Fibroblast of pulmonary artery (primary cell): Measurements from ENCODE around the gene GJB6.
A peak's percentile ranks its signal among the peaks of the same experiment; 100 is the strongest.

ENCODE experiments used
- DNase-seq: peaks from one replicate; pipeline ENCODE4 v3.0.0-alpha.2; 2010; ENCODE audit warnings: low read depth
- H3K4me3 ChIP-seq: replicated peaks from 2 replicates; pipeline ENCODE4 v1.5.1; 2011; ENCODE audit warnings: low read depth, mild to moderate bottlenecking, control low read depth, low read length, moderate library complexity
- TF ChIP-seq, protein P1 (sequence below): IDR thresholded peaks from 2 replicates; pipeline ENCODE4 v1.5.1; 2011; ENCODE audit warnings: mild to moderate bottlenecking, control low read depth, low read length, inconsistent platforms; ENCODE audit errors: missing control alignments

Gene GJB6

DNA sequence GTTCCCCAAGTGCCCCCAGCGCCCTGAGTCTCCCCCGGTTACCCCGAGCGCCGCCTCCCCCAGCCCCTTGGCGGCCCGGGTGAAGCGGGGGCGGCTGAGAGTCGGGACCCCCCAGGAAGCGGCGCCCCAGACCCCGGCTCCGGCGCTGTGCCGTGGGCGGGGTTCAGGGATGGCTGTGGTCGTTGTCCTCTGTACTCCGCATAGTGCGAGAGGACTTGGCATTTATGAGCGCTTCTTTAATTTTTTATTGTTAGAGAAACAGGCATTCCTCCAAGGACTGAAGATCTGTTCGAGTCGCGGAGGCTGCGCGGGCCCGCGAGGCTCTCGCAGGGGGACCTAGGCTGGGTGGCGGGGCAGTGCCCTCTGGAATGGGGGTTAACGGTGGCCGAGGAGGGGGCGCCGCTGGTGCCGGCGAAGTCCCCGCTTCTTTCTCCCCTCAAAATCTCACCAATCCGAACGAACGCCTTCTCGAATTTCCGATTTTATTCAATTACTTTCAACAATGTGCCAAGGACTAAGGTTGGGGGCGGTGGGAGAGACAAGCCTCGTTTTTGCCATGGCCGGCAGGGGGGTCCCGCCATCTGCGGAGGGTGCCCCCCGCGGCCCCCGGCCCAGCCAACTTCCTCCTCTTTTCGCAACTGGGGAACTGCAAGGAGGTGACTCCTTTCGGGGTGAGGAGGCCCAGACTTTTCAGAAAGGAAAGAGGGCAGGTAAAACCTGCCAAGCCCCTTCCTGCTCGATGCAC, 38.8 kb downstream of the GJB6 start:
- TF ChIP-seq, protein P1, sequence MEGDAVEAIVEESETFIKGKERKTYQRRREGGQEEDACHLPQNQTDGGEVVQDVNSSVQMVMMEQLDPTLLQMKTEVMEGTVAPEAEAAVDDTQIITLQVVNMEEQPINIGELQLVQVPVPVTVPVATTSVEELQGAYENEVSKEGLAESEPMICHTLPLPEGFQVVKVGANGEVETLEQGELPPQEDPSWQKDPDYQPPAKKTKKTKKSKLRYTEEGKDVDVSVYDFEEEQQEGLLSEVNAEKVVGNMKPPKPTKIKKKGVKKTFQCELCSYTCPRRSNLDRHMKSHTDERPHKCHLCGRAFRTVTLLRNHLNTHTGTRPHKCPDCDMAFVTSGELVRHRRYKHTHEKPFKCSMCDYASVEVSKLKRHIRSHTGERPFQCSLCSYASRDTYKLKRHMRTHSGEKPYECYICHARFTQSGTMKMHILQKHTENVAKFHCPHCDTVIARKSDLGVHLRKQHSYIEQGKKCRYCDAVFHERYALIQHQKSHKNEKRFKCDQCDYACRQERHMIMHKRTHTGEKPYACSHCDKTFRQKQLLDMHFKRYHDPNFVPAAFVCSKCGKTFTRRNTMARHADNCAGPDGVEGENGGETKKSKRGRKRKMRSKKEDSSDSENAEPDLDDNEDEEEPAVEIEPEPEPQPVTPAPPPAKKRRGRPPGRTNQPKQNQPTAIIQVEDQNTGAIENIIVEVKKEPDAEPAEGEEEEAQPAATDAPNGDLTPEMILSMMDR = no peak
- peak overlapping the region; percentile 51 for H3K4me3 ChIP-seq
- DNase-seq = no peak

DNA sequence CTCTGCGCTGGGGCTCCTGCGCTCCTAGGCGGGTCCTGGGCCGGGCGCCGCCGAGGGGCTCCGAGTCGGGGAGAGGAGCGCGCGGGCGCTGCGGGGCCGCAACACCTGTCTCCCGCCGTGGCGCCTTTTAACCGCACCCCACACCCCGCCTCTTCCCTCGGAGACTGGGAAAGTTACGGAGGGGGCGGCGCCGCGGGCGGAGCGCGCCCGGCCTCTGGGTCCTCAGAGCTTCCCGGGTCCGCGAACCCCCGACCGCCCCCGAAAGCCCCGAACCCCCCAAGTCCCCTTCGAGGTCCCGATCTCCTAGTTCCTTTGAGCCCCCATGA, 39.3 kb downstream of the GJB6 start, which contains the start of gene GJB2:
Gene GJB2, minus strand, starts transcription at position 103 of the 326 bp plus-strand sequence. CDS start 3,357 bp downstream, outside the sequence.
- H3K4me3 ChIP-seq = peak within 1 kb of the TSS; percentile 51
- DNase-seq = no peak
- TF ChIP-seq, protein P1 = no peak

DNA sequence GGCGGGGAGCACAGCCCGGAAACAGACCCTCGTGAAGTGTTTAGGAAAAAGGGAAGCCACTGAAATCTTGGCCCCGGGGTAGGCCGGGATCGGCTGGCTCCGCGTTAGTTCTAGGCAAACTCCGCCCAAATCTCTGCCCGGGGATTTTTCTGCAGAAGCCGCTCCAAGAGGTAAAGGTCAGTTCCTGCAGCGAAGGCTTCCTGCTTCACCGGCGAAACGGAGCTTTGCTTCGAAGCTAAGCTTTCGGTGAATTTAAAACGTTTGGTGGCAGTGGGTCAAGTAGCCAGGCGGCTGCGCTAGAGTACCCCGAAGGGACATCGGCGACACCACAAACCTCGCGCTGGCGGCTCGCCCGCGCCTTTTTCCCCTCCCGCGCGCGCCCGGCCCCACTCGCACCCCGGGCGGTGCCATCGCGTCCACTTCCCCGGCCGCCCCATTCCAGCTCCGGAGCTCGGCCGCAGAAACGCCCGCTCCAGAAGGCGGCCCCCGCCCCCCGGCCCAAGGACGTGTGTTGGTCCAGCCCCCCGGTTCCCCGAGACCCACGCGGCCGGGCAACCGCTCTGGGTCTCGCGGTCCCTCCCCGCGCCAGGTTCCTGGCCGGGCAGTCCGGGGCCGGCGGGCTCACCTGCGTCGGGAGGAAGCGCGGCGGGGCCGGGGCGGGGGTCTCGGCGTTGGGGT, 39.8 kb downstream of the GJB6 start:
- TF ChIP-seq, protein P1 = no peak
- no peak for DNase-seq
- peak overlapping the region; percentile 51 for H3K4me3 ChIP-seq

DNA sequence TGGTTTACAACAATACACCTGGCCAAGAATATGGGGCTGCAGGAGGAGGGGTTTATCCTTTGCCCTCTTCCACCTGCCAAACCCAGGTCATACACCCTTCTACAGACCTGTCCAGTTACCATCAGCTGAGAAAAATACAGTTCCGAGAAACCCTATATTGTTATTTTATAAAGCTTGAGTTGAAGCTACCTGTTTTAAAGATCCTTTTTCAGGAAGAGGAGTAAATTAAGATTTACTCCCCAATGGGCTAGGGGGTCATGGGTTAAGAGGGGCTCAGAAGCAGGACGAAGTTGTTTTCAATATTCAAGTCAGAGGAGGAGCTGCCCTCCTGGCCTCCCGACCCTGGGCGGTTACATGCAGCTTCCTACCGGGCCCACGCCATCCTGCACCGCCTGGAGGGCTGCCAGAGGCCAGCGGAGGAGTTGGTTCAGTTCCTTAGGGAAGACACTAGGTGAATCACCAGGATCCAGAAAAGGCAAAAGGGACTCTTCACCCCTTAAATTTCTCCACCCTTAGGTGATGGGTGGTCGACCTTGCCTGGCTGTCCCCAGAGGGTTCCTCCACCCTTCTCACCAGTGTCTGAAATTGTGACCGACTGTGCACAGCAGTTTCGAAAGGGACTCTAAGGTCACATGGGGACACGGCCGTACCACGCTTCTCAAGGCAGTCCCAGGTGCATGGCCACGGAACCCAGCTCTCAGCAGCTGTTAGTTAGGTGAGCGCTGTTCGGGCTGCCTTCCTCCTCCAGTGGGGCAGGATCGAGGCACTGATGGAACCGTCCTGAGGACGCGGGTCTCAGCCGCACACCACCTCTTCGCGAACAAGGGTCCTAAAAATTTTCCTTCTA, 40.6 kb downstream of the GJB6 start:
- TF ChIP-seq, protein P1 = no peak
- peak overlapping the region; percentile 51 for H3K4me3 ChIP-seq
- no peak for DNase-seq

DNA sequence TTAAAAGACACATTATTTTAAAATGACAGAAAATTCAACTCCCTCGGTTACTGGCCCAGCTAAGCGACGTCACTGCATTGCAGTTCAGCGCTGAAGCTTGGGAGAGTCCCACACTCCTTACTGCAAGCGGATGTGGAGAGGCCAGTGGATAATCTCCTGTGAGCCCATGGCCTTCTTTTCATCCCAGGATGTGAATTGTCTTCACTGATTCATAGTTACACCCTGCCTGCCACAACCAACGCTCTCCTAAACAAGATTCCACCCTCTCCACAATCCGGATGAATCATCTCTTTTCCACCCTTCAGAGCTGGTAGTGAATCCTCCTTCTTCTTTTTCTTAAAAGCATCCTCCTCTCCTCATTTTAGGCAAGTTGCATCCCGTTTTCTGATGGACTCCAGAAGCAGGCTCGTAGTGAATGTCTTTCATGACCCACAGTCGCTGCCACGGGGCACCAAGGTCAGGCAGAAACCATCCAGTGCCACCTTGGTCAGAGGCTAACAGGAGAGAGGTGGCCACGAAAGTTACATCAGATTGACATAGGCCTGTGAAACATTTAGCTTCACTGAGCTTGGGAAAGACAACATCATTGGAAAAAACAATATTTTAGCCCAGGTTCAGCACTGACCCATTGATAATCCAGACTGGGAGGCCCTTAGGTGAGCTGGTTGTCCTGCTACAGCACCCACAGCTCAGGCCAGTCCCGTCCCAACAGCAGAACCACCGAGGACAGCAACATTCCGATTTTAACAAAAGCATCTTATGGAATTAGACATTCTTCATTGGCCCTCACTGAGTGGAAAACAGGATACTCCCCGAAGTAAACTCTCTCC, 41.4 kb downstream of the GJB6 start:
- no peak overlapping the region for H3K4me3 ChIP-seq

DNA sequence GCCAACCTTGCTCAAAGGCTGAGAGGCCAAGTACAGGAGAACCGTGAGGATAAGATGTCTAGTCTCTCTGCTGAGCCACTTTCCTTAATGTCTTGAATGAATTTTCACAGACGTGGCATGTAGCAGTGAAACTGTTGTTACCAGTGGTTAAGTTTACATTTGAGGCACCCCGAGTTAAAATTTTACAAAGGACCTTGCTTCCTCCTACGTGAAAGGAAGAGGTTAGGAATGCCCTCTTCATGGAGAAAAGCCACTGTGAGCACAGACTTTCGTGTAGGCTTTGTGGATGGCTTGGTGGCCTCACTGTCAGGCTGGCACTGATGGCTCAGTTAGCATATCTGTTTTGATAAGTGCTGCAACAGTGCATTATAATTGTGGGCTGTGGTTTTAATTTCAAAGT, 42.0 kb downstream of the GJB6 start:
- DNase-seq = no peak
- H3K4me3 ChIP-seq = no peak overlapping the region
- TF ChIP-seq, protein P1 = no peak

More for the DNA sequence above, 41.4 kb downstream of the GJB6 start:
- DNase-seq = peak; percentile 71
- TF ChIP-seq, protein P1 = no peak
